ENCODE measurements around the gene ASCC2. TPM values are rescaled to one million over a fixed set of nuclear protein-coding genes. Genes with fewer than 3 reads are reported as not detected.

The ASCC2 gene
- total and polyA plus RNA-seq, 2 experiments from 2014 or later = 30.5 to 31.3 TPM

GRCh38 chr22:29762263-29762662 lies 75.8 kb downstream of the ASCC2 start:
- peaks cover 6% of the 10 kb centered on the region; the same call in 2 of the 3 replicates for H3K4me1 Mint-ChIP-seq
- no peaks in the 10 kb centered on the region for H3K36me3 ChIP-seq (ENCODE audit: insufficient read depth)
- H3K79me2 ChIP-seq (replicated peaks; ENCODE audit: insufficient read depth) = 0 out of 2 replicates have a peak, but pooled peaks cover 8% of the 10 kb centered on the region
- DNase-seq (ENCODE audit: low spot score) (no peak), ATAC-seq (no peak)
- H3F3A ChIP-seq (replicated peaks; ENCODE audit: low read depth) = no peaks in the 10 kb centered on the region
- H3K4me3 ChIP-seq = no peak overlapping the region
- no peak overlapping the region for H3K4me2 ChIP-seq
- no peaks in the 10 kb centered on the region for H3K27me3 ChIP-seq (ENCODE audit: insufficient read depth)
- no peak overlapping the region for H3K27ac Mint-ChIP-seq
- no peak for TF ChIP-seq ETS1 (IDR thresholded peaks at IDR 0.05)
- no peak for TF ChIP-seq REST (IDR thresholded peaks at IDR 0.05; ENCODE audit: unreplicated experiment)
- TF ChIP-seq NANOG (IDR thresholded peaks at IDR 0.05; ENCODE audit: borderline replicate concordance) = no peak
- TF ChIP-seq JUNB (IDR thresholded peaks at IDR 0.05; ENCODE audit: unreplicated experiment) = no peak
- TF ChIP-seq STAT1 (IDR thresholded peaks at IDR 0.05; ENCODE audit: unreplicated experiment) = no peak
- TF ChIP-seq ZNF462 (CRISPR knock-in tag; IDR thresholded peaks at IDR 0.05) = no peak
- TF ChIP-seq ZNF331 (CRISPR knock-in tag; IDR thresholded peaks at IDR 0.05; ENCODE audit: low read depth) = no peak
- TF ChIP-seq, protein P1, sequence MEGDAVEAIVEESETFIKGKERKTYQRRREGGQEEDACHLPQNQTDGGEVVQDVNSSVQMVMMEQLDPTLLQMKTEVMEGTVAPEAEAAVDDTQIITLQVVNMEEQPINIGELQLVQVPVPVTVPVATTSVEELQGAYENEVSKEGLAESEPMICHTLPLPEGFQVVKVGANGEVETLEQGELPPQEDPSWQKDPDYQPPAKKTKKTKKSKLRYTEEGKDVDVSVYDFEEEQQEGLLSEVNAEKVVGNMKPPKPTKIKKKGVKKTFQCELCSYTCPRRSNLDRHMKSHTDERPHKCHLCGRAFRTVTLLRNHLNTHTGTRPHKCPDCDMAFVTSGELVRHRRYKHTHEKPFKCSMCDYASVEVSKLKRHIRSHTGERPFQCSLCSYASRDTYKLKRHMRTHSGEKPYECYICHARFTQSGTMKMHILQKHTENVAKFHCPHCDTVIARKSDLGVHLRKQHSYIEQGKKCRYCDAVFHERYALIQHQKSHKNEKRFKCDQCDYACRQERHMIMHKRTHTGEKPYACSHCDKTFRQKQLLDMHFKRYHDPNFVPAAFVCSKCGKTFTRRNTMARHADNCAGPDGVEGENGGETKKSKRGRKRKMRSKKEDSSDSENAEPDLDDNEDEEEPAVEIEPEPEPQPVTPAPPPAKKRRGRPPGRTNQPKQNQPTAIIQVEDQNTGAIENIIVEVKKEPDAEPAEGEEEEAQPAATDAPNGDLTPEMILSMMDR (conservative IDR thresholded peaks at IDR 0.05; ENCODE audit: low read depth in 2 of 2) = no peak
- TF ChIP-seq ZNF114 (CRISPR knock-in tag; IDR thresholded peaks at IDR 0.05) = no peak
- TF ChIP-seq CREB1 (CRISPR knock-in tag; IDR thresholded peaks at IDR 0.05; ENCODE audit: low read depth) = no peak
- TF ChIP-seq EZH2 (IDR thresholded peaks at IDR 0.05; ENCODE audit: low read depth, unreplicated experiment) = no peak
- TF ChIP-seq POLR2AphosphoS5 (IDR thresholded peaks at IDR 0.05; ENCODE audit: low read depth) = no peak
- TF ChIP-seq EZH2phosphoT487 (IDR thresholded peaks at IDR 0.05; ENCODE audit: unreplicated experiment) = no peak
- H3K9me3 Mint-ChIP-seq = no peaks in the 10 kb centered on the region
- no peak overlapping the region for H3K4me3 Mint-ChIP-seq
- H3K36me3 Mint-ChIP-seq (ENCODE audit: low read depth) = peaks cover under 1% of the 10 kb centered on the region; the same call in 1 of the 3 replicates
- H3K27me3 Mint-ChIP-seq (ENCODE audit: insufficient read depth, low read depth, poor library complexity) = peaks cover 8% of the 10 kb centered on the region
- H2AFZ ChIP-seq = no peak overlapping the region
- no peaks in the 10 kb centered on the region for H3K9me2 ChIP-seq (ENCODE audit: insufficient read depth)
- peaks cover 3% of the 10 kb centered on the region for H3K4me1 ChIP-seq (ENCODE audit: insufficient read depth)
- no peak overlapping the region for H3K27ac ChIP-seq (ENCODE audit: low read depth)
- H4K20me1 ChIP-seq (replicated peaks; ENCODE audit: insufficient read depth) = peaks cover 4% of the 10 kb centered on the region; the same call in 1 of the 2 replicates
